NCI-H524 treated with DMSO at 0.1 percent for 48 hours (cell line): ENCODE data around the gene RASGEF1C.
A peak's percentile ranks its signal among the peaks of the same experiment; 100 is the strongest.
"Not testable (repeated sequence)": the region's sequence is repeated elsewhere in the genome, so short reads cannot be mapped to it uniquely, and the experiment has no call there.

ENCODE experiments used
- DNase-seq: peaks from one replicate; lab custom pipeline; 2025; lab: John Stamatoyannopoulos, UW

The RASGEF1C gene

DNA sequence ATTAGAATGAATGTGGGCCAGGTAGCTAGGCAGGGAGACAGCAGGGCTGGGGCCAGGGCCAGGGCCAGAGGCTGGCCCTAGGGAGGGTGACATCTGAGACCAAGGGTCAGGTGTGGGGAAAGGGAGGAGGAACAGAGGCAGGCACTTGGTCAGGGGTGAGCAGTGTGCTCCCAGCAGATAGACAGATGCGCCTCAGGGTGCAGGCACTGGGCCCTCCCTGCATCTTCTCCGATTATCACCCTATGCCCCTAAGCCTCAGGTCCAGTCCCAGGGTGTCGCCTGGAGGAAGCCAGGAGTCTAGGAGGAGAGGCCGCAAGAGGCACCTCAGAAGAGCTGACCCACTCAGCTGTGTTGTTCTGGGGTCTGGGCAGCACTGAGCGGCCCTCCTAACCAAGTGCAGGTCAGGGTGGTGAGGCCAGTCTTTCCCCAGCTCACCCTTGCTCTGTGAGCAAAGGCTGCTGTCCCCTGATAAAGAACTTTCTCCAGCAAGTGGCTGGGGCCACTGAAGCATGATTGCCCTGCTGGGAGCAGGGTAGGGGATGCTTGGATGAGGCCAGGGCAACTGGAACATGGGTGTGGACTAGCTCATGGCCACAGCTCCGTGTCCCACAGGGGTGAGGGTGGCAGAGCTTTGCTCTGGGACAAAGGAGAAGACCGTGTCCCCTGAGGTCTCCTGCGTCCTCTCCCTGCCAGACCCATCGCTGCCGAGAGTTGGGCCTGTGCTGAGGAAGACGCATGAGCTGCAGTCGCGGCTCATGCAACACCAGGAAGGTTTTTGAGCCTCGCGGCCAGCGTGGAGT lies 2.1 kb upstream of the RASGEF1C start:
- no peak for DNase-seq

DNA sequence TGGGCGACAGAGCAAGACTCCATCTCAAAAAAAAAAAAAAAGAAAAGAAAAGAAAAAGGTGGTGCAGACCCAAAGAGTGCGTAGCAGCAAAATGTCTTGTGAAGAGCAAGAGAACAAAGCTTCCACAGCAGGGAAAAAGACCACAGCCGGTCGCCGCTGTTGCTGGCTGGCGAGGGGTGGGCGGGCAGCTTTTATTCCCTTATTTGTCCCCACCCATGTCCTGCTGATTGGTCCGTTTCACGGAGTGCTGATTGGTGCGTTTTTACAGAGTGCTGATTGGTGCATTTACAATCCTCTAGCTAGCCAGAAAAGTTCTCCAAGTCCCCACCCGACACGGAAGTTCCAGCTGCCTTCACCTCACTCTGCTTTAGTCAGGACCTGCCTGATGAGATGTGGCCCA lies 1.1 kb upstream of the RASGEF1C start:
- not testable (repeated sequence) for DNase-seq

DNA sequence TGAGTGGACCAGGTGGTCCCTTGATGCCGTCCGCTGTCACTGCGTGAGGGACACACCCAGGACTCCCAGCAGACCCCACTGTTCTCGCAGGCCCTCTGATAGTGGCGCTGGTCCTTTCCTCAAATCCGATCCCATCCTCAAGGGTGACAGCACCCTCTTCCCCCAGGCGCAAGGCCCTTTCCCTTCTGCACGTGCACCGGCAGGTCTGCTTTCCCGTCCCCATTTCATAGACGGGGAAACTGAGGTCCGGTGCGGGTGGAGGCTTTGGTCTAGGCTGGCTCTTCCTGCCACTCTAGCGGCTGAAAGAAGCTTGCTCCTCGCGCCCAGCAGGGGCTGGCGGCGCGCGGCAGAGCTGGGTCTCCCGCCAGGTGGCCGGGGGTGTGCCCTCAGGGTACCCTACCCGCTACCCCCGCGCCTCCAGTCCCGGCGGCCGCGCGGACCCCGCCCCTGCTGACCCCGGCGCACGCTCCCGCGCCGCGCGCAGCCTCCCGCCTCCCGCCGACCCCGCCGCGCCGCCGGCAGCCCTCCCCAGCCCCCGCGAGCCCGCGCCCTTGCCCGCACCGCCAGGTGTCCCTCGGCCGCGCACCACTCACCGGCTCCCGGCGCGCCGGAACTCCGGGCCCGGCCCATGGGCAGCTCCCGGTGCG lies 453 bp downstream of the RASGEF1C start:
- no peak for DNase-seq

DNA sequence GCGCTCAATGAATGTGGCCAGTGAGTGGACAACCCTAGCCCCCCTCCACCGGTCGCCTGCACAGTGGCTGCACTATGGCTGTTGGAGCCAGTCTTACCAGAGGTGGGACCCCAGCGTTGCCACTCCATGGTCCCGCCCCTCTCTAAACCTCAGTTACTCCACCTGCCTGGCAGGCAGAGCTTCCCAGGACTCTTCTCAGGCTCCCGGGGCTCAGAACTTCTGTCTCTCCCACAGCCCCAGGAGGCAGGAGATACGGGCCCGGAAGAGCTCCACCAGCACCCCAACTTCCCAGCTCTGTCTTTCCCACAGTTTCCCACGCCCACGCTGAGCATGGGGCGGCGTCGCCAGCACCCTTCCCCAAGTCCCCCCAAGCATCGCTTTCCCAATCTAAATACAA lies 975 bp downstream of the RASGEF1C start:
- DNase-seq: no peak

DNA sequence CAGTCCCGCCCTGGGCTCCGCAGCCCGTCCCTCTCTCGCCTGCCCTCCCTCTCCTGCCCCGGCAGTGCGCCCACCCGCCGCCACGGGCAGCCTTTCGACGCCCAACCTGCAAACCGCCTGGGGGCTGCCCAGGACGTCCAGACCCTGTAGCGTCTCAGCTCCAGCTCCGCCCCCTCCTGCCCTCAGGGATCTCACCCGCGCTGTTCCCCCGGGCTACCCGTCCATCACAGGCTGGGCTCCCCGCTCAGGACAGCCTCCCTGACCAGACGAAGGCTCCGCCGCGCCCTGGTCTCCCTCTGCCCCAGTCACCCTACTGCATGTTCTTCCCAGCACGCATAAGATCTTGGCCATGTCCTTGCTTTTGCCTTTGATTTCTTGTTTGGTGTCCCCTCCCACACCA lies 1.4 kb downstream of the RASGEF1C start:
- no peak for DNase-seq

DNA sequence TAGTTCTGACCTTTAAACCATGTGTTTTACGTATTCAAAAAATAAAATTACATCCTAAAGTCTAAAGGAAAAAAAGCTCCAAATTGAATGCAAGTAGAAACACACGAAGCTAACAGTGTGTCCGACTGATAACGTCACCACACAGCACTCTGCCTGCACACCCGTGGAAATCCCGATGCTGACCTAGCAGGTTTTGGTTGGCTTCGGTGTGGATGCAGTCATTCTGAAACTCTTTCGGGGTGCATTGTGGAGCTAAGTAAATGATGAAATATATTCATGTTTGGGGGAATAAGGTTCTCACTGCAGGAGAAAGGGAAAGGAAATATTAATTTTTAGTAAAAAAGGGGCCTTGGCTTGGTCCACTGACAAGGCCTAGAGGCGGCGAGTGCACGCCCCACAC lies 2.0 kb downstream of the RASGEF1C start:
- DNase-seq: no peak

DNA sequence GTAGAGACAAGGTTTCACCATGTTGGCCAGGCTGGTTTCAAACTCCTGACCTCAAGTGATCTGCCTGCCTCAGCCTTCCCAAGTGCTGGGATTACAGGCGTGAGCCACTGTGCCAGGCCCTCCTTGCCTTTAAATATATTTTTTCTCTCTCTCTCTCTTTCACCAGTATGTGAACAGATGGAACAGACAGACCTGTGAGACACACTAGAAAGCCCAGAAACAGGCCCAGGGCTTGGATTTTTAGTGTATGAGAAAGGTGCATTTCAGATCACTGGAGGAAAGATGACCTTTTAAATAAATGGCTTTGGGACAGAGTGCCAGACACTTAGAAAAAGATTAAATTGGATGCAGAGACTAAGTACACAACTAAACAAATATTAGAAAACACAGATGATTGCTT lies 3.1 kb downstream of the RASGEF1C start:
- no peak for DNase-seq

DNA sequence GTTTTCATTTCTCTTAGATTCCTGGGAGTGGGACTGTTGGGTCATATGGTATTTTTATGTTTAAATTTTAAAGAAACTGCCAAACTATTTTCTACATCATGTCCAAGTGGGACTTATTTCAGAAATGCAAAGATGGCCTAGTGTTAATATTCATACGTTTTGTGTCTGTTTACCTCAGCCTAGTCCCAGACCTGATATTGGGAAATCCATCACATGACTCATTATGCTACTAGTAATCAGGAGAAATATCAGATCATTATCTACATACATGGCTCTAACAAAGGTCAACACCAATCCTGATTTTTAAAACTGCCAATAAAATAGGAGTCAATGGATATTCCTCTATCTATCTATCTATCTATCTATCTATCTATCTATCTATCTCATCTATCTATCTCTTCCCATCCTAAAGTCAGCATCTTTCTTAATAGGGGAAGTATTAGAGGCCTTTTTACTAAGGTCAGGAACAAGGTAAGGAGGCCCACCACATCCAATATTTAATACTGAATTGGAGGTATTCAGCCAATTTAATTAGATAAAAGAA lies 4.7 kb downstream of the RASGEF1C start:
- no peak for DNase-seq

DNA sequence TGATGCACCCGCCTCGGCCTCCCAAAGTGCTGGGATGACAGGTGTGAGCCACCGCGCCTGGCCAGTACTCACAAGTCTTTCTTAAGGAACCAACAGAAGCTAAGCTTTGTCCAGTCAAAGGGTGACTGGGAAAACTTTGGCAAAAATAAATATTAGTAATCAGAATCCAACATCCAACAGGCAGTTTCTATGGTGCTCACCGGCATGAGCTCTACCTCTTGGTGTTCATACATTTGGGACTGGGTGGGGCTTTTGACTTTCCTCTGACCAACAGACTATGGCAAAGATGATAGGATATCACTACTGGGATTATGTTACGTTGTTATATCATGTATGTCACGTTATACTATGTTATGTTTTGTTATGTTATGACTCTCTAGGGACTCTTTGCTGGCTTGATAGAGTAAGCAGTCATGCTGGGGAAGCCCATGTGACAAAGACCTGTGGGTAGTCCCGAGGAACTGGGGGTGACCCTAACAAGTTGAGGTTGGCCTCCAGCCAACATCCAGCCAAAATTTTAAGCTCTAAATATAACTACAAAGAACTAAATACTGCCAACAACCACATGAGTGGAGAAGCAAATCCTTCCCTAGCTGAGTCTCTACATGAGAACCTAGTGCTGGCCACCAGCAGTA lies 6.0 kb downstream of the RASGEF1C start:
- no peak for DNase-seq

DNA sequence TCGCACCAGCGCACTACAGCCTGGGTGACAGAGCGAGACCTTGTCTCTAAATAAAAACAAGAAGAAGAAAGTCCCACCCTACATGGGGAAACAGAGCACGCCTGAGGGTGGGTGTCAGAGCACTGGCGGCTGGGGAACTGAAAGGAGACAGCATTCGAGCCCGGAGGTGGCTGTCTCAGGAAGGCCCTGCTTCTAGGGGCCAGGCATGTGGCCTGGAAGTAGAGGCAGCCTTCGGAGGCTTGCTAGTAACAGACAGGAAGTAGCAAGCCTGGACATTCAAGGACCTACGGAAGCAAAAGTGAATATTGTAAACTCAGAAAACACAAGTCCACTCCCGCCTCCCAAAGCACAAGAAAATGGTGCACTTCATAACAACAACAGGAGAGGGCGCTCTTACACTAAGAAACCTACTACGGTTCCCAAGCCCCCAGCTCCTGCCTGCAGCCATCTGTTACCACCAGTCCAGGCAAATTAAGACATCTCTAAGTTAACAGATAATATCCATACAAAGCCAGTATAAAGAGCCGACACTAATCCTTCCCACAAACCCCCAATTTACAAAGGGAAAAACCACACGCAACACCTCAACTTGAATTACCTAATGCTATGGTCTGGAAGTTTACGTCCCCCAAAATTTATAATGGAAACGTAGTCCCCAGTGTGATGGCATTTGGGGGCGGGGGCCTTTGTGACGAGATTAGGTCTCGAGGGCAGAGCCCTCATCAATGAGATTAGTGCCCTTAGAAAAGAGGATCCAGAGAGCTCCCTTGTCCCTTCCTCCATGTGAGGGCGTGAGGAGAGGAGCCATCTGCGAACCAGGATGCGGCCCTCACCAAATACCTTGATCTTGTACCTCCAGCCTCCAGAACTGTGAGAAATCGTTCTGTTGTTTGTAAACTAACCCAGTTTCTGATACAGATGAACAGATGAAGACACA lies 7.7 kb downstream of the RASGEF1C start:
- peak; percentile 47 for DNase-seq

DNA sequence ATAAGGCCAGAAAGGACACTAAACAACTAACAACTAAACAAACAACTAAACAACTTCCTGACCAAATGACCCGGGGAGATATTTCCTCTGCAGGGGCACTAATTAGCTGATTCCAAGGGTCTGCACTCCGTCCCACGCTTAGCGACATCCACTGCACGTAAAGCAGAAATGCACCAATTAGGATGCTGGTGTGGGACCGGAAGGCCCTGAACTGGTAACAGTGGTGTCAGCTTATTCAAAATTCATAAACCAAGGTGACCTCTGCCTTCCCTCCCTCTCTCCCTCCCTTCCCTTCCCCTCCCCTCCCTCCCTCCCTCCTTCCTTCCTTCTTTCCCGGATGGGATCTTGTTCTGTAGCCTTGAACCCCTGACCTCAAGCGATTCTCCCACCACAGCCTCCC lies 9.6 kb downstream of the RASGEF1C start:
- DNase-seq: no peak

DNA sequence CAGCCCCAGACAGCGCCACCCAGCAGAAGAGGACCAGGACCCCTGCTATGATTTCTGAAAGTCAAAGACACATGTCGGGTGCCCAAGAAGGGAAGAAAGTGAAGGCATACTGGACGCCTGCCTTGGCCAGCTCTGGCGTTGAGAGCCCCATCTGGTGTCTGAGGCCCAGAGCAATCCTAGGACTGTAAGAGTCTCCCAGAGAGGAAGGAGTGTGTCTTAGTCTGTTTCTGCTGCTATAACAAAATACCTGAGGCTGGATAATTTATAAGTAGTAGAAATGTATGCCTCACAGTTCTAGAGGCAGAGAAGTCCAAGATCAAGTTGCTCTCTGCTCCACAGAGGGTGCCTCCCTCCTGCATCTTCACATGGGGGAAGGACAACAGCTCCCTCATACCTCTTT lies 10.8 kb downstream of the RASGEF1C start:
- DNase-seq: no peak

DNA sequence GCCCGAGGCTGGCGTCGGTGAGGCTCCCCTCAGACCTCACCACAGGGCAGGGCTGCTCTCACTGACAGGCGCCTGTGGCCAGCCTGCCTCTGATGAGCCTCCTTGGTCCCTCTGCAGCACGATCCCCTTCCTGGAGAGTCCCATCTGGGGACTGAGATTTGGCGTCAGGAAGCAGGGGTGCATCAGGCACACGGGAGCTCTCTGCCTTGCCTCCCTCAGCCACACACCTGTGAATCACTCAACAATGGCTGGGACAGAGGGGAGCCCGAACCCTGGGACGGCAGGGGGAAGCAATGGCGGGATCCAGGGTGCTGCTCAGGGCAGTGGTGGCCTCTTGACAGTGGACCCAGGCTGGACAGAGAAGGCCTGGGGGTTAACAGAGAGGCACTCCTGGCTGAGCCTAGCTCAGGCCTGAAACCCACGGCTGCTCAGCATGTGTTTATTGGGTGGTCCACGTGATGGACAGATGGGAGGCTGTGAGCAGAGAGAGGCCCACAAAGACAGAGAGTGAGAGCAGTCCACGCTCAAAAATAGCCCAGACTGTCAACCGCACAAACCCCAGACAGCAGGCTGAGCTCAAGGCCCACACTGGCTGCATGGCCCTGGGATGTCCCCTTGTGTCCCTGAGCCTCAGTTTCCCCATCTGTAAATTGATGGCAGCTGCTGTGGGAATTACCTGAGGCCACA lies 11.9 kb downstream of the RASGEF1C start:
- no peak for DNase-seq

DNA sequence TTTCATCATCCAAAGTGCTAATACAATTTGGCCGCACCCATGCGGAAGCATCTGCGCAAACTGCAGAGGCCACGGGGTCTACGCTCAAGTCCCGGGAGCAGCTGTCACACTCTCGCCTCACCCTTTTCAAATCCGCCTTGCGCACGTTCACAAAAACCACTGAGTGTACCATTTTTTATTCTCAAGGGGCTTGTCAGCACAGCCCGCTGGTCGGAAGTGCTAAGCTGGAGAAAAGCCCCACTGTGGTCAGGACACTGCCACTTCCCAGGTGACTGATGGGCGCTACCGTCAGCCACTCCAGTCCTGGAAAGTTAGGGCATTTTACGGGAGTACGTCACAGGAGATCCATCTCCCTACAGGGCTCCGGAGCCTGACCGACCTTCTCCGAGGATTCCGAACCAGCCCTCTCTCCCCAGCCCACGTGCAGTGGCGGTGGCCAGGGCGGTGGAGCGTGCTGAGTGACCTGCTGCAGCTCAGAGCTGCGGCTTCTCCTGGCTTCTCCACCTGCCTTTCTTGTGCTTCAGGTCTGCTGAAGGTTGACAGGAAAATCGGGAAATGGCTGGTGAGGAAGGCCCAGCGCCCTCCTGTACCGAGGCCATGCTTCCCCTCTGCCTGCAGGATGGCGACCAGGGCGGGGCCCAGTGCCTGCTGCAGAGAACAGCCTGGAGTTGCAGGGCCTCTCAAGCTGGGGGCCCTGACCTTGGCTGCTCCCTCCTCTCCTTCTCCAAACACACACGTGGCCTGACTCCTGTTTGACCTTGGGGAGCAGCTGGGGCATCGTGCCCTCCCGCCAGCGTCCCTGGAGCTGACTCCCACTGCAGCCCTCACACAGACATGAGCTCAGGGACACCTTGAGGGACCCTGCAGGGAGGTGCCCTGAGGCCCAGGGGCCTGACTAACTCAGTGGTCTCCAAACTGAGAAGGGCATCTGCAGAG lies 14.3 kb downstream of the RASGEF1C start:
- peak; percentile 76 for DNase-seq

DNA sequence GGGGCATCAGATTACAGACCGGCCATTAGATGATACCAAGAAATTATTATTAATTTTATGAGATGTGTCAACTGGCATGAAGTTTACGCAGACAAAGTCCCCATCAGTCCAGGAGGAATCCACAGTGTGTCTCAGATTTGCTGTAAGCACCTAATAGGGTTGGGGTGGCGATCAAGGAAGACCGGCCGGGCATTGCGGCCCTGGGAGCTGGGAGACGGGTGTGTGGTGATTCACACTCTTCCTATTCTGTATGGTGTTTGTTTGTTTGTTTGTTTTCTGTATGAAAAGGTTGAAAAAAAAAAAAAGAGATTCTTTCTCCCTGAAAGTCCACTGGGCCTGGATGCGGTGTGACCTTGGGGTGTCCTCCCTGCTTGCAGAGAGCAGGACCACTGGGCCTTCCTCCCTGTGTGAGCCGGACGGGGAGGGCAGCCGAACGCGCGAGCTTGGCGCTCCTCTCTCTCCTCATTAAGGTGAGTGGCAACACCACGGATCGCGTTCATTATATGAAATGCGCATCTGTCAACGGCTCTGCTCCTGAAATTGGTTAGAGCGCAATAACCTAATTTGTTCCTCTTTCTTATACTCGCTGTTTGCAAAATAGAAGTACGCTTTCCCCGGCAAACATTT lies 15.1 kb downstream of the RASGEF1C start:
- peak; percentile 76 for DNase-seq

DNA sequence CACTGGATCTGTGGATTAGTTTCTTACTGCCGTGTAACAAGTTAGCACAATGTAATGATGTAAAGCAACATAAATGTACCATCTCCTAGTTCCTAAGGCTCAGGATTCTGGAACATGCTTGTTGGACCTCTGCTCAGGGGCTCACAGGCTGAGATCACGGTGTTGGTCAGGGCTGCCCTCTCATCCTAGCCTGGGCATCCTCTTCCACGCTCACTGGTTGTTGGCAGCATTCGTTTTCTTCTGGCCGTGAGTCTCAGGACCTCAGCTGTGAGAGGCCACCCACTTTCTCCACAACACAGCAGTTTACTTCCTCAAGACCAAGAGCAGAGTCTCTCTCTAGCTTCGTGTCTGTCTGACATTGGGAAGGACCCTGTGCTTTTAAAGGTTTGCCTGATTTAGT lies 17.3 kb downstream of the RASGEF1C start:
- no peak for DNase-seq

DNA sequence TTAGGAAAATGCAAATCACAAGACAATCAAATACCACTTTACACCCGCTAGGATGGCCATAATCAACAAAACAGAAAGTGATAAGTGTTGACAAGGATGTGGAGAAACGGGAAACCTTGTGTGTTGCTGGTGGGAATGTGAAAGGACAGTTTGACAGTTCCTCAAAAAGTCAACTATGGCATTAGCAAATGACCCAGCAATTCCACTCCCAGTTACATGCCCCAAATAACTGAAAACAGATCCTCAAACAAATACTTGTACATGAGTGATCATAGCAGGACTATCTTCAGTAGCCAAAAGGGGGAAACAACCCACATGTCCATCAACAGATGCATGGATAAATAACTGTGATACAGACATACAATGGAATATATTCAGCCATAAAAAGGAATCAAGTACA lies 21.2 kb downstream of the RASGEF1C start:
- DNase-seq: no peak

DNA sequence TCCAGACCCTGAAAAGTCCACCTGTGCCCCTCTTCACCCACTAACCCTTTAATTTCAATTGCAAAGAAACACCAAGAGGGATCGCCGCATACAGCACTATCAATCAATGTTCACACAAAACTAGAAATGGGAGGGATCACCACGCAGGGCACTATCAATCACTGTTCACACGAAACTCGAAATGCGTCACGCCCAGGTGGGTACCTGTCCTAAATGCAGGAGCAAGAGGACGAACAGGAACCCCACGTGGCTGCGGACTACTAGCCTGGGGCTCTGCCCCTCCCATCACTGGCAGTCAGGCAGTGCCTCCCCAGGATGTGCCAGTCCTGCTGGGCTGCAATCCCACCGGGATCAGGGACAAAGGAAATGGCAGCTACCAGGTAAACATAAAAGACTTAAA lies 28.2 kb downstream of the RASGEF1C start:
- DNase-seq: no peak

DNA sequence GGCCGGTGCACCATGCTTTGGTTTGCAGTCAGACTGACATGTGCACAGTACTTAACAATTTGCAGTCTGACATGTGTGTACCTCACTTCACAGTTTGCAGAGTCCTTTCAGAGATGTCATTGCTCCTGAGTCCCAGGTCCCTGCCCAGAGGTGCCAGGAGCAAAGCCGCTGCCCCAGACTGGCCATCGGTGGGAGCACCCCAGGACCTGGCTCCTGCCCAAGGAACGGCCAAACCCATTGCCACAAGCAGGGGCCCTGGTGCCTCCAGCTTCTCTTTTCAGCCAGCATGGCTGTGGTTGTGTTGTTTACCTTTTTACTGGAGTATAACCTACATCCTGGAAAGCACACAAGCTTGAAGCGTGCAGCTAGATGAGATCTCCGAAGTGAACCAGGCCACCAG lies 28.6 kb downstream of the RASGEF1C start:
- DNase-seq: no peak
